Hematopoietic multipotent progenitor cell treated with erythropoietin and hydrocortisone succinate and interleukin-3 and kit ligand, for 6 days (in vitro differentiated cells): ENCODE measurements around the gene NKX2-3.

Experiments used
- DNase-seq: peaks from one replicate; pipeline ENCODE4 v3.0.0-alpha.2; 2015

Gene NKX2-3

DNA sequence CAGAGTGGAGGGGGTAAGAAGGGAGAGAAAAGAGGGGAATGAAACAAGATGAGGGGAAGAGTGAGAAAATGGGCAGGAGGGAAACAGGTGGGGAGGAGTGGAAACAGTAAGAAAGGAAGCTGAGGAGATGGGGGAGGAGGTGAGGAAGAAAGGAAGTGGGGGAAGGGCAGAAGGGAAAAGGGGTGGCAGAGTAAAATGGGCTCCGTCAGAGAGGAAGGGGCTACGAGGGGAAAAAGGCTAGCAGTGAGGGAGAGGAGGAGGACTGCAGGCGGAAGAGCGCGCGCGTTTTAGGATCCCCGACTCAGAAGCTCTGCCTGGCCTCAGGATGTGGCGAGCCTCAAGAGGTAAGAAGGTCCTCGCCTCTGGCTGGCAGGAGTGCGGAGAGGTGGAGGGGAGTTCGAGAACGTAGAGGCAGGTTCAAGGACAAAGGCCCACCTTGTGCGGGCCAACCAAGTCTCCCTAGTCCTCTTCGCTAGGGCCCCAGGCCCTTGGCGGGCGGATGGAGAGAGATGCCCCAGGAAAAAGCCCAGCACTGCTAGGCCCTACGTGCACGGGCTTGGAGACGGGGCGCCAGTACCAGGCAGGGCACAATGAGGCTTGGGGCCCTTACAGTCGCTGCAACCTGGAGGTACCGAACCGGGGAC, 5.8 kb upstream of the NKX2-3 start:
- DNase-seq = no peak

GRCh38 chr10:99527526-99528493, 4.9 kb upstream of the NKX2-3 start:
- peak; percentile 83 for DNase-seq

DNA sequence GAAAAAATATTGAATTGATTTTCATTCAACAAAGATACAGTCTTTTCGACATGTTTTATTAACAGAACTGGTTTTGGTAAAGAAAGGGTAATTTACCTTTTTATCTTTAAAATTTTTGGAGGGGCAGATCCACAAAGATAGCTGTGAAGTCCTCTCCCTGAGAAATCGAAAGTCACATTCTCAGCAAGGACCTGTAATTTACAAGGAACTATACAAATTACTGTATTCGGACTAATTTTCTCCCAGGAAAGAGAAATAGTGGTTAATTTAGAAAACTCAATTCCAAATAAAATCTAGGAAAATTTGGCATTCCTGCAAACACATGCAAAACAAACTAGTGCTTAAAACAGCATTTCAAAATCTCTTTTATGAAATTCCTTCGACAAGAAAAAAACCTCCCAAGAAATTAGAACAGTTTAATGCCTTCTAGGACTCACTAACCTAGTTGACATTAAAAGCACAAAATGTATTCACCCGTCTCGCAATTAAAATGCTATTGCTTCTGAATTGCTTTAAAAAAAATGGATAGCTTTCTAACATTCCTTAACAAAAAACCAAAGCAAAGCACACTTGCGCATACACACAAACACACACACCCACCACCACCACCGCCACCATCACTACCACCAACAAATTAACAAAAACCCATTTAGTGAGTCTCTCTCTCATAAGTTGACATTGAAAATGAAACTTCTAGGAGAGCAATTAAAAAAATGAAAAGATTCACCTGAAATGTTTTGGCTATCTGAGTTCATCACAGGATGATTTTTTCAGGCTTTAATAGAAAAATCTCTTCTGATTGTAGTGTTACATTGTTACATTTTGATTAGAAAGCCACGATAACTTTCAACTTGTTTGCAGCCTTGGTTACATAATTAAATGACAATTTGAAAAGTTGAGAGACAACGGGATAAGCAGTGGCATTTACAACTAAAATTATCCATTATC, 4.0 kb upstream of the NKX2-3 start:
- DNase-seq = no peak

DNA sequence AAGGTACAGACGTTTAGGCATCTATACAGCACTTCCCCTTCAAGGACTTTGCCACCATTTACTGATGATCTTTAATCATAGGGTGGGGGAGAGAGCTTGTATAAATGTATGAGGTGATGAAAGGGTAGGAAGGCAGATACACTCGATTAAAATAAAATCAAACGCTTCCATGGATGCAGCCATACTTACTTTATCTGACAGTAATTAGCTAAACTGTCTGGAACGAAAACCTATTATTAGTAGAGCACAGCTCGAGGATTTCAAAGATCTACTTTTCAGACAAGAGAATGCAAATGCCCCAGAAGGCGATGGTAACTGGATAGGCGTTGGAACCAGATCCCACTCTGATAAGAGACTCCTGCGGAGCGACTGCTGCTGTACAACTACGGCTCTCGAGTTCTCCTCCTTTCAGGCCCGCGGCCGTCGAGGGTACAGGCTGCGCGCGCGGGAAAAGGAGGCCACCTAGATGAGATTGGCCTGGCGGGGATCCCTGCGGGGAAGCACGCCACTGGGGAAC, 3.1 kb upstream of the NKX2-3 start:
- DNase-seq = peak; percentile 52

GRCh38 chr10:99530108-99531025, 2.4 kb upstream of the NKX2-3 start:
- peak; percentile 63 for DNase-seq

- DNase-seq = peak; percentile 66
Observed at GRCh38 chr10:99531026-99531695, 1.6 kb upstream of the NKX2-3 start.

- DNase-seq = peak; percentile 41
Observed at GRCh38 chr10:99531696-99532593, 797 bp upstream of the NKX2-3 start.

- no peak for DNase-seq
Observed at GRCh38 chr10:99533496-99534449, 1.0 kb downstream of the NKX2-3 start.

- DNase-seq = no peak
Observed at GRCh38 chr10:99534450-99534938, 1.8 kb downstream of the NKX2-3 start.

- DNase-seq = peak; percentile 62
Observed at GRCh38 chr10:99534939-99535763, 2.4 kb downstream of the NKX2-3 start.

DNA sequence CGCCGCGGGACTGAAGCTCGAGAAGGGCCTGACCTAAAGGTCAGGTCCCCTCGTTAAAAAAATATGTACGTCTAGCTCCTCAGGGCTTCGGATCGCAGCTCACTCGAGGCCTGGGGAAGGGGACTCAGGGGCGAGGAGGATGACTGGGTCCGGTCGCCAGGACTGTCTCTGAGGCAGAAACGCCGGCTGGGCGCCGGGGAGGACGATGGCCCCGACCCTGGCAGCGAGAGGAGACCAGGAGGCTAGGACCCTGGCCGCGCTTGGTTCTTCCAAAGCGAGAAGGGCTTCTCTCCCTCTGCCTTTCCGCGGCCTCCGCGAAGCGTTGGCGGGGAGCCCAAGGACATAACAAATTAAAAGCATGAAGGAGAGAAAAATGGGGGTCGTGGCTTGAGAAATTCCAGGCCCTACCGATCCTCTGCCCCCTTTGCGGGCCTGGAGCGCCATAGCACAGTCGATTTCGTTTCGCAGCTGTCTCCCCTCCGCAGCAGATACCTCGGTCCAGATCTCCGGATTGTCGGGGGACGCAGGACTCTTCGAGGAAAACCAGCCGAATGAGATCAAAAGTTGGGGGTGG, 3.1 kb downstream of the NKX2-3 start:
- DNase-seq = no peak

GRCh38 chr10:99536338-99537085, 3.8 kb downstream of the NKX2-3 start:
- peak; percentile 71 for DNase-seq

GRCh38 chr10:99537086-99537988, 4.6 kb downstream of the NKX2-3 start:
- DNase-seq = peak; percentile 55

- DNase-seq = no peak
Observed at GRCh38 chr10:99537989-99538917, 5.5 kb downstream of the NKX2-3 start.
